CD4-positive, alpha-beta memory T cell (primary cell): Measurements from ENCODE around the gene RNF213. TPM values are rescaled to one million over a fixed set of nuclear protein-coding genes. Genes with fewer than 3 reads are reported as not detected.
"Not testable (repeated sequence)": the region's sequence is repeated elsewhere in the genome, so short reads cannot be mapped to it uniquely, and the experiment has no call there.

ENCODE experiments used
- CTCF ChIA-PET: fragments of 350-600 bp; sonication (Branson Sonifier 250); formaldehyde crosslinking; loops from one replicate; lab custom pipeline; 2021; ENCODE audit warnings: inconsistent platforms; ENCODE audit not compliant: partially characterized antibody; lab: Charles Lee
- POLR2A ChIA-PET: fragments of 350-600 bp; sonication (Branson Sonifier 250); formaldehyde crosslinking; loops from one replicate; lab custom pipeline; 2021; ENCODE audit not compliant: partially characterized antibody; lab: Charles Lee
- DNase-seq, 5 donors: peaks; one replicate each; pipeline versions ENCODE4 v3.0.0 to v3.0.0-alpha.2; 2020 to 2022; ENCODE audit warnings: mixed read lengths in 1 of 5
- H3K27ac ChIP-seq: one replicate; pipeline ENCODE4 v1.7.0; 2013; ENCODE audit warnings: low read depth, low read length
- H3K27me3 ChIP-seq: 2 replicates; pipeline ENCODE4 v1.7.0; 2013; ENCODE audit warnings: mild to moderate bottlenecking, low read length, moderate library complexity; ENCODE audit not compliant: insufficient read depth
- H3K36me3 ChIP-seq: 2 replicates; pipeline ENCODE4 v1.7.0; 2013; ENCODE audit warnings: mild to moderate bottlenecking, low read length, moderate library complexity; ENCODE audit not compliant: insufficient read depth
- H3K4me1 ChIP-seq: 2 replicates; pipeline ENCODE4 v1.7.0; 2013; ENCODE audit warnings: mild to moderate bottlenecking, low read length, moderate library complexity; ENCODE audit not compliant: insufficient read depth
- H3K4me3 ChIP-seq, 2 donors: one replicate each; pipeline ENCODE4 v1.7.0; 2013; ENCODE audit warnings: low read length in 2 of 2, mild to moderate bottlenecking in 1 of 2
- H3K9me3 ChIP-seq, 2 donors: one replicate each; pipeline ENCODE4 v1.7.0; 2013; ENCODE audit warnings: low read length in 2 of 2, control low read depth in 1 of 2; ENCODE audit not compliant: control insufficient read depth in 1 of 2
- H3K27ac Mint-ChIP-seq, 7 donors: one replicate each; pipeline ENCODE4 v1.8.0; 2020 to 2021; ENCODE audit warnings: mixed read lengths in 7 of 7, mild to moderate bottlenecking in 6 of 7, inconsistent platforms in 3 of 7, moderate library complexity in 3 of 7
- H3K27me3 Mint-ChIP-seq, 2 donors: one replicate each; pipeline ENCODE4 v1.8.0; 2020 to 2021; ENCODE audit warnings: mixed read lengths in 2 of 2
- H3K36me3 Mint-ChIP-seq, 2 donors: one replicate each; pipeline ENCODE4 v1.8.0; 2020 to 2021; ENCODE audit warnings: mixed read lengths in 2 of 2, inconsistent platforms in 1 of 2, mild to moderate bottlenecking in 1 of 2
- H3K4me1 Mint-ChIP-seq, 4 donors: one replicate each; pipeline ENCODE4 v1.8.0; 2020 to 2021; ENCODE audit warnings: mixed read lengths in 4 of 4, mild to moderate bottlenecking in 1 of 4
- H3K4me3 Mint-ChIP-seq, 8 donors: one replicate each; pipeline ENCODE4 v1.8.0; 2020 to 2021; ENCODE audit warnings: mixed read lengths in 8 of 8, mild to moderate bottlenecking in 7 of 8, moderate library complexity in 6 of 8, inconsistent platforms in 3 of 8
- H3K9me3 Mint-ChIP-seq, 8 donors: one replicate each; pipeline ENCODE4 v1.8.0; 2020 to 2021; ENCODE audit warnings: mixed read lengths in 8 of 8, mild to moderate bottlenecking in 5 of 8, inconsistent platforms in 3 of 8, moderate library complexity in 1 of 8
- intact Hi-C: fragments of 100-400 bp; cut with micrococcal nuclease; formaldehyde crosslinking; loops from one replicate; pipeline ENCODE4 v1.15.1; 2023
- polyA plus RNA-seq, 2 donors: library from polyadenylated mRNA; unstranded; fragments of 300-500 nt; fragmentation: Illumina TruSeq; gene quantifications; one replicate each; pipeline ENCODE4 v1.2.3, GENCODE V29; 2021
- total RNA-seq, 2 experiments: library from RNA; stranded (reverse); gene quantifications; one replicate each; pipeline ENCODE4 v1.2.3, GENCODE V29; 2021

The RNF213 gene
- total and polyA plus RNA-seq, 4 experiments from 2014 or later = 11.2 to 399 (median 217) TPM

DNA sequence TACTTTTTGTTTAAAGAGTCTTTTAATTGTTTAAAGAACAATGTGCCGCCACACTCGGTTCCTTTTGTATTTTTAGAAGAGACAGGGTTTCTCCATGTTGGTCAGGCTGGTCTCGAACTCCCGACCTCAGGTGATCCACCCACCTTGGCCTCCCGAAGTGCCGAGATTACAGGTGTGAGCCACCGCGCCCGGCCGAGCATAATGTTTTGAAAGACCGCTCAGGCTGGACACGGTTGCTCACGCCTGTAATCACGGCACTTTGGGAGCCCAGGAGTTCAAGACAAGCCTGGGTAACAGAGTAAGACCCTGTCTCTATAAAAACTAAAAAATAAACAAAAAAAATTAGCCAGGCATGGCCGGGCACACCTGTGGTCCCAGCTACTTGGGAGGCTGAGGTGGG lies 59.8 kb downstream of the RNF213 start:
- POLR2A ChIA-PET = no interaction called here
- Mint-ChIP-seq H3K27me3 (no peaks in the 10 kb centered on the region), H3K4me3 (no peak overlapping the region), H3K4me1 (peaks cover 0 to 16% (median 5%) of the 10 kb centered on the region in 4 donors), H3K9me3 (peaks cover 0 to 13% (median 1%) of the 10 kb centered on the region in 8 donors), H3K27ac (no peak overlapping the region), H3K36me3 (peaks cover 88 to 93% of the 10 kb centered on the region in 2 donors)
- DNase-seq = no peak
- Histone ChIP-seq H3K27me3 (no peaks in the 10 kb centered on the region), H3K9me3 (no peaks in the 10 kb centered on the region), H3K4me1 (no peaks in the 10 kb centered on the region), H3K36me3 (peaks cover 87% of the 10 kb centered on the region), H3K27ac (no peak overlapping the region), H3K4me3 (no peak overlapping the region)
- intact Hi-C loops = no loop called here
- CTCF ChIA-PET = no interaction called here

DNA sequence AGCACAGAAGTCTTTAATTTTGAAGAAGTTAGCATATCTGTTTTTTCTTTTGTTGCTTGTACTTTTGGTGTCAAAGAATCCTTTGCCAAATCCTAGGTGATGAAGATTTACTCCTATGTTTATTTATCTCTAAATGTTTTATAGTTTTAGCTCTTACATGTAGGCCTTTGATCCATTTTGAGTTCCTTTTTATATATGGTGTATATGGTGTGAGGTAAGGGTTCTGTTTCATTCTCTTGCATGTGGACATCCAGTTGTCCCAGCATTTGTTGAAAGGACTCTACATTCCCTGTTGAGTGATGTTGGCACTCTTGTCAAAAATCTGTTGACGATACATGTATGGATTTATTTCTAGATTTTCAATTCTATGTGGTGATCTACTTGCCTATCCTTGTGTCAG lies 62.2 kb downstream of the RNF213 start:
- Histone ChIP-seq H3K9me3 (no peaks in the 10 kb centered on the region), H3K27me3 (no peaks in the 10 kb centered on the region), H3K36me3 (peaks cover 84% of the 10 kb centered on the region), H3K27ac (no peak overlapping the region), H3K4me1 (no peaks in the 10 kb centered on the region), H3K4me3 (no peak overlapping the region)
- H3K27me3 Mint-ChIP-seq = no peaks in the 10 kb centered on the region
- H3K36me3 Mint-ChIP-seq = peaks cover 83 to 92% of the 10 kb centered on the region in 2 donors
- ChIA-PET POLR2A (no interaction called here), CTCF (no interaction called here)
- H3K9me3 Mint-ChIP-seq = peaks cover 0 to 13% (median 1%) of the 10 kb centered on the region in 8 donors
- no peak overlapping the region for H3K4me3 Mint-ChIP-seq
- no peak for DNase-seq
- peaks cover 0 to 10% (median 4%) of the 10 kb centered on the region in 4 donors for H3K4me1 Mint-ChIP-seq
- peak overlapping the region in 1 of 7 donors; percentile 82 for H3K27ac Mint-ChIP-seq
- intact Hi-C loops = no loop called here

DNA sequence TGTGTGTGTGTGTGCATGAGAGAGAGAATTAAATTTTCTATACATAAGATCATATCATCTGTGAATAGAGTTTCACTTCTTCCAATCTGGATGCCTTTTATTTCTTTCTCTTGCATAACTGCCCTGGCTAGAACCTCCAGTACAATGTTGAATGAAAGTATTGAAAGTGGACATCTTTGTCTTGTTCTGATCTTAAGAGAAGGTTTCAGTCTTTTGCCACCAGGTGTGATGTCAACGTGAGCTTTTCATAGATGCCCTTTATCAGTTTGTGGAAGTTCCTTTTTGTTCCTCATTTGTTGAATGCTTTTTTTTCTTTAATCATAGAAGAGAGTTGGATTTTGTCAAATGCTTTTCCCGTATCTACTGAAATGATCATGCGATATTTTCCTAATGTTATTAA lies 63.3 kb downstream of the RNF213 start:
- CTCF ChIA-PET = interaction anchor here (0.7 kb wide), 1 partner anchor 77 kb away, joined by 3 read pairs; no protein-coding TSS in a partner anchor
- peak overlapping the region in 2 of 7 donors; percentile 17 to 60 for H3K27ac Mint-ChIP-seq
- Histone ChIP-seq H3K4me3 (no peak overlapping the region), H3K9me3 (no peaks in the 10 kb centered on the region), H3K27ac (no peak overlapping the region), H3K4me1 (no peaks in the 10 kb centered on the region), H3K27me3 (no peaks in the 10 kb centered on the region), H3K36me3 (peaks cover 86% of the 10 kb centered on the region)
- H3K4me1 Mint-ChIP-seq = peaks cover 0 to 17% (median 6%) of the 10 kb centered on the region in 4 donors
- H3K9me3 Mint-ChIP-seq = peaks cover 0 to 13% (median 1%) of the 10 kb centered on the region in 8 donors
- intact Hi-C loops = no loop called here
- H3K27me3 Mint-ChIP-seq = no peaks in the 10 kb centered on the region
- DNase-seq = no peak
- no peak overlapping the region for H3K4me3 Mint-ChIP-seq
- POLR2A ChIA-PET = no interaction called here
- H3K36me3 Mint-ChIP-seq = peaks cover 89 to 94% of the 10 kb centered on the region in 2 donors

DNA sequence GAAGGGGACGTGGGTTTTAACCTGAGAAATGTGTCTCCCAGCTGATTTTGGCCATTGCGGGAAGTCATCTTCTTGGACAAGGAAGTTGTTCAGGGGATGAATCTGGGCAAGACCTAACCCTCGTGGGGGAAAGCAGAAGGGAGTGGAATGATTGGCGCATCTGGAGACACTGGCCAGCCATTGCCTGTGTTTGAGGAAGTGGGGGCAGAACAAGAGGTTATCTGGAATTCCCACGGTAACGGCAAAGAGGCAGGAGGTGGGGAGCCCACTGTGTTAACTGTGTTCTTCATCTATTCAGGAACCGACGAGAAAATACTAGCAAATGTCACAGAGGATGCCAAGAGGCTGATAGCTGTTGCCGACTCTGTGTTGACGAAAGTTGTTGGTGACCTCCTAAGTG lies 66.9 kb downstream of the RNF213 start:
- H3K4me1 Mint-ChIP-seq = peaks cover 0 to 17% (median 4%) of the 10 kb centered on the region in 4 donors
- no peaks in the 10 kb centered on the region for H3K27me3 ChIP-seq
- intact Hi-C loops = no loop called here
- CTCF ChIA-PET = no interaction called here
- H3K4me3 Mint-ChIP-seq = no peak overlapping the region
- H3K27me3 Mint-ChIP-seq = no peaks in the 10 kb centered on the region
- POLR2A ChIA-PET = interaction anchor here (1.5 kb wide), 1 partner anchor 8 kb away, joined by 5 read pairs; no protein-coding TSS in a partner anchor
- peaks cover 90% of the 10 kb centered on the region for H3K36me3 ChIP-seq
- H3K4me3 ChIP-seq = no peak overlapping the region
- H3K9me3 ChIP-seq = no peaks in the 10 kb centered on the region
- no peak for DNase-seq
- peak overlapping the region in 4 of 7 donors; percentile 6 to 78 (median 38) for H3K27ac Mint-ChIP-seq
- H3K36me3 Mint-ChIP-seq = peaks cover 88 to 93% of the 10 kb centered on the region in 2 donors
- H3K27ac ChIP-seq = no peak overlapping the region
- H3K9me3 Mint-ChIP-seq = peaks cover 0 to 8% (median 1%) of the 10 kb centered on the region in 8 donors
- H3K4me1 ChIP-seq = no peaks in the 10 kb centered on the region

DNA sequence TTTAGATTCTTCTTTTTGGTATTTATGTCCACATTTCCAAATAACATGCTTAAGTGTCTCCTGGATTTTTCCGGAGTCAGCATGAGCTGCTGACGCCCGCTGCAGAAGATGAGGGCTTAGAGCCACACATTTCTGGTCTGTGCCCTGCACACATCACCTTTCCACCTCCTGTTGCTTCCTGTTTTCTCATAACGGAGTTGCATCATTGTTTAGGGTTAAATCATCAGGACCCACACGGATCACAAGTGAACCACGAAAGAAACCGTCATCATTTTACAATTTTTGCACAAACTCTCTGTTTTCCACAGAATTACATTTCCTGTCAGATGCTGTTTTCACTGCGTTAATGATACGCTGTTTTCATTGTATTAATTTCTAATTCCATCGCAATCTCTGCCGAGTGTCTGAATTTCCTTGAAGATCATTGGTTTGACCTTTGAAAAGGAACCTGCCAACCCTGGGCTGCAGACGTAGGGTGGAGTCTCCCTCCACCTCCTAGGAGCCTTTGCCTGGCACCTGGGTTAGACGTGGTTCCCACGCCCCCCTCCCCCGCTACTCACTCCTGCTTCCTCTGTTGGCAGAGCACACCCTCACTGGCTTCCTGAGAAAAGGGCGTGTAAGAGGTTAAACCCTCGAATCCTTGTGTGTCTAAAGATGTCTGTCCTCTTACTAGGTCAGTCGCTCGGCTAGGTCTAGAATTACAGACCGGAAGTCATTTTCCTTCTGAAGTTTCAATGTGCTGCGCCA lies 68.2 kb downstream of the RNF213 start:
- Mint-ChIP-seq H3K36me3 (peaks cover 81 to 86% of the 10 kb centered on the region in 2 donors), H3K4me1 (peaks cover 0 to 12% (median 3%) of the 10 kb centered on the region in 4 donors), H3K4me3 (no peak overlapping the region), H3K9me3 (no peaks in the 10 kb centered on the region), H3K27ac (peak overlapping the region in 3 of 7 donors; percentile 12 to 72 (median 24)), H3K27me3 (no peaks in the 10 kb centered on the region)
- Histone ChIP-seq H3K9me3 (no peaks in the 10 kb centered on the region), H3K27ac (no peak overlapping the region), H3K27me3 (no peaks in the 10 kb centered on the region), H3K36me3 (peaks cover 88% of the 10 kb centered on the region), H3K4me1 (no peaks in the 10 kb centered on the region), H3K4me3 (no peak overlapping the region)
- intact Hi-C loops = no loop called here
- POLR2A ChIA-PET = no interaction called here
- CTCF ChIA-PET = no interaction called here
- DNase-seq = no peak

DNA sequence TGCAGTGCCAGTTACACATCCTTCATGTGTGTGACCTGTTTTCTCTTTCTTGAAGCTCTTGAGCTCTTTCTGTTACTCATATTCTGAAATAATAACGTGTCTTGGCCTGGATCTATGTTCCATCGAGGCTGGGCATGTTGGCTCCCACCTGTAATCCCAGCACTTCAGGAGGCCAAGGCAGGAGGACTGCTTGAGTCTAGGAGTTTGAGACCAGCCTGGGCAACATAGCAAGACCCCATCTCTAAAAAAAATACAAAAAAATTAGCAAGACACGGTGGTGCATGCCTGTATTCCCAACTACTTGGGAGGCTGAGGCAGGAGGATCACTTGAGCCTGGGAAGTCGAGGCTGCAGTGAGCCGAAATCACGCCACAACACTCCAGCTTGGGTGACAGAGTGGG lies 68.8 kb downstream of the RNF213 start:
- H3K4me1 Mint-ChIP-seq, H3K27me3 ChIP-seq, H3K27ac ChIP-seq, intact Hi-C loops, DNase-seq, H3K9me3 ChIP-seq, H3K9me3 Mint-ChIP-seq, H3K4me3 ChIP-seq, POLR2A ChIA-PET, CTCF ChIA-PET, H3K27me3 Mint-ChIP-seq, H3K4me1 ChIP-seq, H3K4me3 Mint-ChIP-seq: not testable (repeated sequence)
- H3K36me3 Mint-ChIP-seq = peaks cover 83 to 86% of the 10 kb centered on the region in 2 donors
- peaks cover 91% of the 10 kb centered on the region for H3K36me3 ChIP-seq
- peak overlapping the region in 1 of 7 donors; percentile 72 for H3K27ac Mint-ChIP-seq

DNA sequence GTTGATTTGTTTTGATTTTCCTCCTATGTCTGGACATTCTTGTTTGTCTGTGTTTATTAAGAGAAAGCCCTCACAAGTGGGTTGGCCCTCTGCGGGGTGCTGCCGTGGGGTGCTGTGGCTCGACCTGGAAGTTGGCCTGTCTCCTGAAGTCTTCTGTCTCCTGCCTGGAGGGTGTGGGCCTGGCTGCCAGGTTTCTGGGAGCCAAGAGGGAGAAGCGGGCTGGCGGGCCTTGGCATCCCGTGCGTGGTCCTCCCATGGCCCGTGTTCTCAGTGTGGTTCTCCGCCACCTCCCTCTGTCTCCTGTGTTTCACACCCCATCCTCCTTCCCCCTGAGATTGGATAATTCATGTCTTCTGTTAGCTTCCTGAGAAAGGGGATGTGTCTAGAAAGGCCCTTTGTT lies 69.6 kb downstream of the RNF213 start:
- intact Hi-C loops = no loop called here
- Histone ChIP-seq H3K27ac (no peak overlapping the region), H3K4me3 (no peak overlapping the region), H3K36me3 (peaks cover 87% of the 10 kb centered on the region), H3K4me1 (no peaks in the 10 kb centered on the region), H3K9me3 (no peaks in the 10 kb centered on the region), H3K27me3 (no peaks in the 10 kb centered on the region)
- ChIA-PET POLR2A (no interaction called here), CTCF (no interaction called here)
- no peak overlapping the region for H3K4me3 Mint-ChIP-seq
- H3K9me3 Mint-ChIP-seq = no peaks in the 10 kb centered on the region
- H3K4me1 Mint-ChIP-seq = peaks cover 0 to 9% (median under 1%) of the 10 kb centered on the region in 4 donors
- peak overlapping the region in 1 of 7 donors; percentile 36 for H3K27ac Mint-ChIP-seq
- DNase-seq = no peak
- H3K36me3 Mint-ChIP-seq = peaks cover 79 to 80% of the 10 kb centered on the region in 2 donors
- no peaks in the 10 kb centered on the region for H3K27me3 Mint-ChIP-seq
